Natural killer cell (primary cell): Measurements from ENCODE around the gene CD2. TPM values are rescaled to one million over a fixed set of nuclear protein-coding genes. Genes with fewer than 3 reads are reported as not detected.
A peak's percentile ranks its signal among the peaks of the same experiment; 100 is the strongest.

Experiments used
- ATAC-seq, 3 donors: fragments of 150-1000 bp in 2 of 3; fragments of 200-7000 bp in 1 of 3; cut with Tn5 transposase; 1 replicate in 1 of 3; 2 replicates in 2 of 3; pipeline ENCODE4 v1.10.0; 2021; ENCODE audit warnings: mild to moderate bottlenecking in 2 of 3, moderate library complexity in 2 of 3
- DNase-seq, 2 donors: peaks; one replicate each; pipeline versions ENCODE4 v3.0.0 to v3.0.0-alpha.2; 2013 to 2021; ENCODE audit warnings: mixed read lengths in 1 of 2
- H3K27ac ChIP-seq: one replicate; pipeline ENCODE4 v1.5.1; 2013; ENCODE audit warnings: mild to moderate bottlenecking, low read length
- H3K27me3 ChIP-seq: one replicate; pipeline ENCODE4 v1.6.1; 2013; ENCODE audit warnings: low read length; ENCODE audit not compliant: control insufficient read depth, insufficient read depth
- H3K36me3 ChIP-seq: one replicate; pipeline ENCODE4 v1.6.1; 2013; ENCODE audit warnings: low read length; ENCODE audit not compliant: control insufficient read depth, insufficient read depth
- H3K4me1 ChIP-seq: one replicate; pipeline ENCODE4 v1.6.1; 2013; ENCODE audit warnings: low read length; ENCODE audit not compliant: control insufficient read depth, insufficient read depth
- H3K4me3 ChIP-seq: one replicate; pipeline ENCODE4 v1.5.1; 2013; ENCODE audit warnings: low read length
- H3K9me3 ChIP-seq: one replicate; pipeline ENCODE4 v1.6.1; 2013; ENCODE audit warnings: low read length; ENCODE audit not compliant: control insufficient read depth, insufficient read depth
- H3K27ac Mint-ChIP-seq, 2 donors: one replicate each; pipeline ENCODE4 v1.8.0; 2022; ENCODE audit warnings: mild to moderate bottlenecking in 2 of 2, mixed read lengths in 2 of 2, moderate library complexity in 1 of 2
- H3K27me3 Mint-ChIP-seq, 2 donors: one replicate each; pipeline ENCODE4 v1.8.0; 2022; ENCODE audit warnings: low read depth in 2 of 2, mixed read lengths in 2 of 2
- H3K36me3 Mint-ChIP-seq: one replicate; pipeline ENCODE4 v1.8.0; 2022; ENCODE audit warnings: mixed read lengths
- H3K4me1 Mint-ChIP-seq, 2 donors: one replicate each; pipeline ENCODE4 v1.8.0; 2022; ENCODE audit warnings: mixed read lengths in 2 of 2
- H3K4me3 Mint-ChIP-seq: one replicate; pipeline ENCODE4 v1.8.0; 2022; ENCODE audit warnings: mild to moderate bottlenecking, moderate library complexity, mixed read lengths
- H3K9me3 Mint-ChIP-seq, 2 donors: one replicate each; pipeline ENCODE4 v1.8.0; 2022; ENCODE audit warnings: mixed read lengths in 2 of 2
- WGBS: methylation state at CpG from one replicate; pipeline ENCODE4 v1.1.7; 2013; ENCODE audit warnings: missing lambda C conversion rate; ENCODE audit not compliant: insufficient coverage; 5-methylcytosine and 5-hydroxymethylcytosine counted together
- intact Hi-C: fragments of 100-400 bp; cut with micrococcal nuclease; formaldehyde crosslinking; loops from one replicate; pipeline ENCODE4 v1.14.2; 2022
- total RNA-seq, 4 donors: library from RNA; stranded (reverse); fragments of 120-200 nt in 1 of 4; gene quantifications; one replicate each; pipeline versions ENCODE4 v1.2.3 to v1.2.4, GENCODE V29; 2013 to 2022
- TF ChIP-seq, protein P1 (sequence below): fragments of 200-600 bp; IDR thresholded peaks from one replicate; pipeline ENCODE4 v1.8.0; 2022; ENCODE audit warnings: antibody characterized with exemption

CD2 gene
- total RNA-seq, 3 donors from 2014 or later (not counting 1 experiment from before 2014, with no cell fraction given): 30.4 to 93.4 (median 60.8) TPM

DNA sequence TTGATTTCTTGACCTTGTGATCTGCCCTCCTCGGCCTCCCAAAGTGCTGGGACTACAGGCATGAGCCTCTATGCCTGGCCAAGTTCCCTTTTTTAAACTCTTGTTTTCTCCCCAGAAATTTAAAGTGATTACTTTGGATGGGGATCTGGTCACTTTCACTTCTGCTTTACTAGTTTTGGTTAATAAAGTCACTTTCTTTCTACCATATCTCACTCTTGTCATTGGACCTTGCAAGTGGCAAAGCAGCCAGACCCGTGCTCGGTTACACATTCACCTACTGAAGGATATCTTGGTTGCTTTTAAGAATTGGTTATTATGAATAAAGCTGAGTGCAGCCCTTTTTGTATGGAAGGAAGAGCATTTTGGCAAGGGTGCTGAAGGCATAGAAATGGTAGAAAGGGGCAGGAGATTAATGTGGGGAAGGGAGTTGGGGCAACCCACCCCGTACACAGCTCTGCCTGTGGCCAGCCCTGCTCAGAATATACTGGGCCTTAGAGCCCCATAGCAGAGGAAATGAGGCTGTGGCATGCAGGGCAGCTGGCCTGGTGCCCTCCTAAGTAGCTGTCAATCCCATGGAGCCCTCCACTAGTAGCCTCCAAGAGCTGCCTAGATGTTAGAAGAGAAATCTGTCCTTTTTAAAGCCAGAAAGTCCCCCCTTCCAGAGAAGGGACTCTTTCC, 40.7 kb downstream of the CD2 start:
- no peak overlapping the region for H3K4me3 ChIP-seq
- Mint-ChIP-seq H3K27ac (peak overlapping the region; percentile 15 to 61), H3K36me3 (no peaks in the 10 kb centered on the region), H3K9me3 (peaks cover 0 to 2% of the 10 kb centered on the region in 2 donors), H3K4me1 (peaks cover 68 to 73% of the 10 kb centered on the region in 2 donors), H3K4me3 (peak overlapping the region; percentile 61), H3K27me3 (no peaks in the 10 kb centered on the region)
- no peaks in the 10 kb centered on the region for H3K36me3 ChIP-seq
- intact Hi-C loops: no loop called here
- DNase-seq (no peak), ATAC-seq (peak in 2 of 3 donors; percentile 28 to 36)
- WGBS: 48% methylated on average over 4 of the region's 4 CpGs
- peaks cover 57% of the 10 kb centered on the region for H3K4me1 ChIP-seq
- peak overlapping the region; percentile 32 for H3K27ac ChIP-seq
- H3K9me3 ChIP-seq: no peaks in the 10 kb centered on the region
- TF ChIP-seq, protein P1, sequence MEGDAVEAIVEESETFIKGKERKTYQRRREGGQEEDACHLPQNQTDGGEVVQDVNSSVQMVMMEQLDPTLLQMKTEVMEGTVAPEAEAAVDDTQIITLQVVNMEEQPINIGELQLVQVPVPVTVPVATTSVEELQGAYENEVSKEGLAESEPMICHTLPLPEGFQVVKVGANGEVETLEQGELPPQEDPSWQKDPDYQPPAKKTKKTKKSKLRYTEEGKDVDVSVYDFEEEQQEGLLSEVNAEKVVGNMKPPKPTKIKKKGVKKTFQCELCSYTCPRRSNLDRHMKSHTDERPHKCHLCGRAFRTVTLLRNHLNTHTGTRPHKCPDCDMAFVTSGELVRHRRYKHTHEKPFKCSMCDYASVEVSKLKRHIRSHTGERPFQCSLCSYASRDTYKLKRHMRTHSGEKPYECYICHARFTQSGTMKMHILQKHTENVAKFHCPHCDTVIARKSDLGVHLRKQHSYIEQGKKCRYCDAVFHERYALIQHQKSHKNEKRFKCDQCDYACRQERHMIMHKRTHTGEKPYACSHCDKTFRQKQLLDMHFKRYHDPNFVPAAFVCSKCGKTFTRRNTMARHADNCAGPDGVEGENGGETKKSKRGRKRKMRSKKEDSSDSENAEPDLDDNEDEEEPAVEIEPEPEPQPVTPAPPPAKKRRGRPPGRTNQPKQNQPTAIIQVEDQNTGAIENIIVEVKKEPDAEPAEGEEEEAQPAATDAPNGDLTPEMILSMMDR: no peak
- no peaks in the 10 kb centered on the region for H3K27me3 ChIP-seq

DNA sequence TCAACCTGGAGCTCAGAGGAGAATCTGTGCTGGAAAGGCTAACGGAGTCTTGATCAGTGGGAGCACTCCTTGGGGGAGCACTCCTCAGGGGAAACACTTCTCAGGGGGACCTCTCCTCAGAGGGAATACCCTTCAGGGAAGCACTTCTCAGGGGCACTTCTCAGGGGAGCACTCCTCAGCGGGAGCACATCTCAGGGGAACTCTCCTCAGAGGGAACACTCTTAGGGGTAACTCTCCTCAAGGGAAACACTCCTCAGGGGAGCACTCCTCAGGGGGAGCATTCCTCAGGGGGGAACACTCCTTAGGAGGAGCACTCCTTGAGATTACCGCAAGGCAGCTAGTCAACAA, 41.2 kb downstream of the CD2 start:
- peaks cover 61% of the 10 kb centered on the region for H3K4me1 ChIP-seq
- Mint-ChIP-seq H3K36me3 (no peaks in the 10 kb centered on the region), H3K27me3 (no peaks in the 10 kb centered on the region), H3K4me1 (peaks cover 68 to 73% of the 10 kb centered on the region in 2 donors), H3K9me3 (no peaks in the 10 kb centered on the region), H3K4me3 (no peak overlapping the region), H3K27ac (peak overlapping the region; percentile 59 to 61)
- no peaks in the 10 kb centered on the region for H3K9me3 ChIP-seq
- H3K27me3 ChIP-seq: no peaks in the 10 kb centered on the region
- TF ChIP-seq, protein P1: no peak
- 100% methylated on average over 3 of the region's 3 CpGs for WGBS
- intact Hi-C loops: no loop called here
- ATAC-seq: no peak
- DNase-seq: no peak
- H3K27ac ChIP-seq: no peak overlapping the region
- no peak overlapping the region for H3K4me3 ChIP-seq
- H3K36me3 ChIP-seq: no peaks in the 10 kb centered on the region

DNA sequence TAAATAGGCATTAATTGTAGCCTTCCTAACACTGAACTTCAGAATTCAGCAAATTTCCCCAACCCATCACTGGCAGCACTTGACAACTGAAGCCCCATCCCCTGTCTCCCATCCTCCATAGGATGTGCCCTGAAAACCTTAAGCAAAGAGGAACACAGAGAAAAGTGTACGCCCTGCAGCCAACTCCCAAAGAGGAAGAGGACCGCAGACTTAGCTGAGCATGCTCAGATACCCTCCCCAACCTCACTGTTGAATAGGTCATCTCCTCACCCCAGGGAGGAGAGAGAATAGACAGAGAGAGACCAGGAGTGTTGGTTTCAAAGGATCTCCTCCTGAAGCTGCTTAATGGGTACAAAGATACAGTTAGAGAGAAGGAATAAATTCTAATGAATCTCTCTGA, 50.5 kb downstream of the CD2 start:
- peaks cover 60% of the 10 kb centered on the region for H3K4me1 ChIP-seq

More for the DNA sequence above, 50.5 kb downstream of the CD2 start:
- intact Hi-C loops: no loop called here
- Mint-ChIP-seq H3K27ac (peak overlapping the region; percentile 67 to 84), H3K4me1 (peaks cover 67 to 76% of the 10 kb centered on the region in 2 donors), H3K27me3 (no peaks in the 10 kb centered on the region), H3K36me3 (no peaks in the 10 kb centered on the region), H3K9me3 (no peaks in the 10 kb centered on the region), H3K4me3 (peak overlapping the region; percentile 80)
- TF ChIP-seq, protein P1: no peak
- peak overlapping the region; percentile 30 for H3K4me3 ChIP-seq
- H3K27ac ChIP-seq: peak overlapping the region; percentile 17
- DNase-seq (no peak), ATAC-seq (no peak)
- WGBS: 0% methylated on average over 1 of the region's 2 CpGs
- no peaks in the 10 kb centered on the region for H3K9me3 ChIP-seq
- H3K27me3 ChIP-seq: no peaks in the 10 kb centered on the region
- H3K36me3 ChIP-seq: no peaks in the 10 kb centered on the region
